T-helper 9 cell (primary cell): ENCODE results near the gene TMEM98.
"Not testable (repeated sequence)": the region's sequence is repeated elsewhere in the genome, so short reads cannot be mapped to it uniquely, and the experiment has no call there.

ENCODE experiments used
- DNase-seq: peaks from one replicate; pipeline ENCODE4 v3.0.0-alpha.2; 2020

The TMEM98 gene

DNA sequence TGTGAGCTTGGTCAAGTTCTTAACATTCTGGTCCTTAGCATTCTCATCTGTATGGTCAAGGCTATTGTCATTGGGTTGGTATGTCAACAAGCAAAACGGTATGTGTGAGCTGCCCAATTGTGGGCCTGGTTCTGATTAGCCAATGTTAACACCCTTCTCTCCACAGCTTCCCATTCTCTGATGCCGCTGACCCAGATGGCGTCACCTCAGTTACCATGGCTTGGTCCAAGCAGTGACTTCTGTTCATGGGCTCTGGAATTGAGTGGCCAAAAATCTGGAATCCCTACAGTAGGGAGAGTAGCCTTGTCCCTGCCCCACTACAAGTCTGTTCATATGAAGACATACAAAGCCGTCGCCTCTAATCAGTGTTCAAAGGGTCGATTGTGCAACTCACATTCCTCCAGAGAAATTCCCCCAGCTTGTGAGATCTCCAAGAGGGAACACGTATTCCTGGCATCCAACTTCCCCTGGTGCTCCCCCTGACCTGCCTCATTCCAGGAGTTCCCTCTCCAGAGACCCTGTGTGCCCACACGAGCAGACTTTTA lies 15.8 kb downstream of the TMEM98 start:
- DNase-seq: no peak

GRCh38 chr17:32944248-32945020 lies 16.5 kb downstream of the TMEM98 start:
- DNase-seq: no peak

- no peak for DNase-seq
These were observed 18.6 kb downstream of the TMEM98 start for GRCh38 chr17:32946375-32947135.

- no peak for DNase-seq
These were observed 19.8 kb downstream of the TMEM98 start for GRCh38 chr17:32947736-32948135.

GRCh38 chr17:32949181-32949580 lies 21.2 kb downstream of the TMEM98 start:
- DNase-seq: no peak

DNA sequence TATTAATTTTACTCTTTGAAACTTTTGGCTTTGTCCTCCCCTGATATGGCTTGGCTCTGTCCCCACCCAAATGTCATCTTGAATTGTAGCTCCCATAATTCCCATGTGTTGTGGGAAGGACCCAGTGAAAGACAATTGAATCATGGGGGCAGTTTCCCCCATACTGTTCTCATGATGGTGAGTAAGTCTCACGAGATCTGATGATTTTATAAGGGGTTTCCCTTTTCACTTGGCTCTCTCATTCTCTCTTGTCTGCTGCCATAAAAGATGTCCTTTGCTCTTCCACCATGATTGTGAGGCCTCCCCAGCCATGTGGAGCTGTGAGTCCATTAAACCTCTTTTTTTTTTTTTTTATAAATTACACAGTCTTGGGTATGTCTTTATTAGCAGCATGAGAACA lies 24.5 kb downstream of the TMEM98 start:
- DNase-seq: not testable (repeated sequence)

DNA sequence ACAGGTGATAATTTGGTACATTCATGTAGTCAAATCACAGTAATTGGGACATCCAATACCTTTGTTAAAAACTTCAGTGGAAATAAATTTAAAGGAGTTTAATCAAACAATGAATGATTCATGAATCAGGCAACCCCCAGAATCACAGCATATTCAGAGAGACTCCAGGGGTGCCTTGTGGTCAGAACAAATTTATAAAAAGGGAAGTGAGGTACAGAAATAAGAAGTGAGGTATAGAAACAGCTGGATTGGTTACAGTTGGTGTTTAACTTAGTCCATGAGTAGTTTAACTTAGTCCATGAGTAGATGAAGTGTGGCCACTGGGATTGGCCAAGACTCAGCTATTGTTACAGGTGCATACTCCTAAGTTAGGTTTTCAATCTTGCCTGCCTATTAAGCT lies 25.1 kb downstream of the TMEM98 start:
- DNase-seq: no peak

- no peak for DNase-seq
These were observed 25.9 kb downstream of the TMEM98 start for GRCh38 chr17:32953857-32954256.

GRCh38 chr17:32954477-32954876 lies 26.5 kb downstream of the TMEM98 start:
- DNase-seq: no peak

GRCh38 chr17:32955155-32955554 lies 27.2 kb downstream of the TMEM98 start:
- no peak for DNase-seq

DNA sequence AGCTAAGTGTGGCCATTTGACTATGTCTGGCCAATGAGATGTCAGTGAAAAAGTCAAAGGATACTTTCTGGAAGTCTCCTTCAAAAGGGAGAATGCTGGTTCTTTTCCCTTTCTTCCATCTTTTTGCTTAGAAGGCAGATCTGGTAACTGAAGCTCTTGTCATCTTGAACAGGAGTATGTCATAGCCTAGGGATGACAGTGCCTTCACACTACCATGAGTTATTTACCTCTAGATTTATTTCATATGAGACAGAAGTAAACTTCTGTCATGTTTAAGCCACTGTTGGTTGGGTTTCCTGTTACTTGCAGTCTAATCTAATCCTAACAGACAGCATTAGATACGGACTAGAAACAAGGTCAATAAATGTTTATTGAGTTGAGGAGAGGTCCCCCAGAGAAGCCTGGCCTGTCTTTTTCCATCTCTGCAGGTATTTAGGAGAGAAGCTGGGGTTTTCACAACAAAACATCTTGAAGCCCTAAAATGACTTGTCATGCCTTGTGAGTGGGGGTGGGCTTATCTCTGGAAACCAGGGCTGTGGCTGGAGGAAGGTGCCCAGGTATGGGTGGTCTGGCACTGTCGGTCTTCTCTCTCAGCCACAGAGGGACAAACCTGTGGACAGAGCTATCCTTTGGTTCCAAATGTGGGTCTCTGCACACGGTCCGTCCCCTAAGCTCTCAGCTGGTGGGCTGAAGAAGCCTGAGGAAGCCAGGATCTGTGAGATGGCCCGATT lies 28.5 kb downstream of the TMEM98 start:
- DNase-seq: no peak

GRCh38 chr17:32958418-32958817 lies 30.5 kb downstream of the TMEM98 start:
- no peak for DNase-seq

DNA sequence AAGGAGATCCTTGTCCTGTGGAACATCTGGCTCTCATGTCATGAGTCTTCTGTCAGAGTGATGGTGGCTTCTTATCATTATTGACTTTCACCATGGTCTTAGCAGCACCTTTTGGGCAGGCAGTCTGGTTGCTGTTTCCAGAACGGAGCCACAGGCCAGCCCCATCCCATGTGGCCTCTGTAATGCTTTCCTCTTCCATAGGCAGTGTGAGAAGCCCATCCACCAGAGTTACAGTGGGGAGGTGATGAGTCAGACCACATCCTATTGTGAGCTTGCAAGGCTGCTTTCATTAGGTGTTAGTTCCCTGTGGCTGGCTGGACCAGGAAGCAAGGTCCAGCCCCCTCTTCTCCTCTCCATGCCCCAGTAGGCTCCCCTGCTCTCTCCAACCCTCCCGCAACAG lies 32.9 kb downstream of the TMEM98 start:
- DNase-seq: no peak

DNA sequence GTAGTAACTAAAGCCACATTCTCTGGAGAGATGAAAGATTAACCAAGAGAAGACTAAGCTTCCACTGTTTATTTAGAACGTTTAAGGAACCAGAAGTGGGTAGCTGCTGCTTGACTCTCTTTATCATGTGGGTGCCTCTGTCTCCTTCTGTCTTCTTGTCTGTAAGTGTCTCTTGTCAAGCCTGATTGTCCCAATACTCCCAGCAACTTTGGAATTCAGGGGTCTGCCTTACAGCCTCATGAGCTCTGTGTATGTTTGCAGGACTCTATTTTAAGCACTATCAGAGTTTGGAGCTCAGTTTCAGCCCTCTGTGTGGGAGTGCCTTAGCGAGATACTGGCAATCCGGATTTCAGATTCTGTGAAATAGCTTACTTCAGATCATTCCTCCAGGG lies 34.4 kb downstream of the TMEM98 start:
- DNase-seq: no peak

DNA sequence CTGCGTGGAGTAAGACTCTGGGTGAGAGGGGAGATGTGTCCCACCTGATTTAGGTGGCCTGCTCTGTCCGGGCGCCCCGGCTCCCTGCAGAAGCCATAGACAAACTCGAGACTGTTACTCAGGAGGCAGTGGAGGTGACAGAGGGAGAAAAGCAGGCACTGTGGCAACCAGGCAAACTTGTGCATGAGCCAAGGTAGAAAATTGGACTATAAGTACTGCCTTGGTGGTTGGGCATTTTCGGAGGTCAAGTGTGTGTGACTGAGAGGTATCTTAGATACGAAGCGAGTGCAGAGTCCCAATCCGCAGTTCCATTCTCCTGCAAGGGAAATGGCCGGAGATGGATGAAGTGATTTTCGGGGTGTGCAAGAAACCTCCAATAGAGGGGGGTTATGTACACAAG lies 36.6 kb downstream of the TMEM98 start:
- DNase-seq: no peak

- DNase-seq: not testable (repeated sequence)
These were observed 41.3 kb downstream of the TMEM98 start for GRCh38 chr17:32969231-32969630.

DNA sequence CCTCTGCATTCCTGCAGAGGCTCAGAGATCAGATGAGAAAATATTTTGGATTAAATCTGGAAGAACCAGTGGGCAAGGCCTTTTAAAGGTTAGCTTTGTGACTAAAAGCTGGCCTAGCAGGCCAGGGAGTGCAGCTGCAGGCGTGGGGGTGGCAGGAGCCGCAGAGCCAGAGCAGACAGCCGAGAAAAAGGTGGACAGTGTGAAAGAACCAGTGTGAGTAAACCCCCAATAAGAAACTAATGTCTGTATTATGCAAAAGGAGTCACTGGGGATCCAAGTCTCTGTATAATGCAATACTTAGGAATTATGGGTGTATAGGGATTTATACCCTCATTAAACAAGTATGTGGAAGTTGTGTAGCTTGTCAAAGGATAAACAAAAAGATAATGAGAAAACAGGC lies 42.3 kb downstream of the TMEM98 start:
- no peak for DNase-seq

DNA sequence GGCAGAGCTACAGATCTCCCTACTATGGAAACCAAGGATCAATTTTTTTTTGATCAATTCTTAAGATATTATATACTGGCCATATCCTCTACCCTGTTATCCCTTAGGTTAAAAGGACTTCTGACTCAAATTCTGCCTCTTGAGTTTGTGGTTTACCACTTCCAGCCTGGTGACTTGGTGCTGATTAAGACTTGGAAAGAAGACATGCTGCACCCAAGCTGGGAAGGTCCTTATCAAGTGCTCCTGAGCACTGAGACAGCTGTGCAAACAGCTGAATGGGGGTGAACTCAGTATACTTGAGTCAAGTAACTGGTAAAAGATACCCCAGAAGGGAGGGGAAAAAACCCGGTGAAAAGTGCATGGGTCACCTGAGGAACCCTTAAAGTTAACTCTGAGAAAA lies 43.2 kb downstream of the TMEM98 start:
- no peak for DNase-seq

- no peak for DNase-seq
These were observed 48.2 kb downstream of the TMEM98 start for GRCh38 chr17:32976131-32976530.

DNA sequence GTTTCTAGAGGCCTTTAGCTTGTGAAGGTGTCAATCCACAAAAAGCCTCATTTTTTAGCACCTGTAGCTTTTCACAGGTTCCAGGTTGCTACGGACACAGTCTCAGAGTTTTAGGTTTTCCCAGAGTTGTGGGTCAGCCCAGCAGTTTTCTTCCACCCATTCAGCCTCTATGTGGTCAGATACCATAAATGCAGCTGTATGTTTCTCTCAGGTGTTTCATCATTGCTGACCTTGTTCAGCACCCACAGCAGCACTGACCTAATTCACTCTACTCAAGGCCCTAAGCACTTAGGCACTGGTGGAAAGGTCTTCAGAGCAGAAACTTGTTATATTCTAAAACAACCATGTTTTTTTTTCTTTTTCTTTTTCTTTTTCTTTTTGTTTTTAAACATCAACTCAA lies 48.7 kb downstream of the TMEM98 start:
- no peak for DNase-seq

- DNase-seq: no peak
These were observed 52.3 kb downstream of the TMEM98 start for GRCh38 chr17:32980230-32980629.

DNA sequence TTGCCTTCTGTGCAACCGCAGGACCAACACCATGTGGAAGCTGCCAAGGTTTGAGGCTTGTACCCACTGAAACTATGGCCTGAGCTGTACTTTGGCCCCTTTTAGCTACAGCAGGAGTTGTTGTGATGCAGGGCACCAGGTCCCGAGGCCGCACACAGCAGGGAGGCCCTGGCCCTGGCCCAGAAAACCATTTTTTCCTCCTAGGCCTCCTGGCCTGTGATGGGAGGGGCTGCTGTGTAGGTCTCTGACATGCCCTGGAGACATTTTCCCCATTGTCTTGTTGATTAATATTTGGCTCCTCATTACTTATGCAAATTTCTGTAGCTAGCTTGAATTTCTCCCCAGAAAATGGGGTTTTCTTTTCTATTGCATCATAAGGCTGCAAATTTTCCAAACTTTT lies 53.7 kb downstream of the TMEM98 start:
- not testable (repeated sequence) for DNase-seq

GRCh38 chr17:32985050-32985756 lies 57.2 kb downstream of the TMEM98 start:
- no peak for DNase-seq
